ENCODE results near the gene CHST13. TPM values are rescaled to one million over a fixed set of nuclear protein-coding genes. Genes with fewer than 3 reads are reported as not detected.

The CHST13 gene
- polyA plus RNA-seq, 4 donors = 0.34 to 5.6 (median 2.8) TPM

DNA sequence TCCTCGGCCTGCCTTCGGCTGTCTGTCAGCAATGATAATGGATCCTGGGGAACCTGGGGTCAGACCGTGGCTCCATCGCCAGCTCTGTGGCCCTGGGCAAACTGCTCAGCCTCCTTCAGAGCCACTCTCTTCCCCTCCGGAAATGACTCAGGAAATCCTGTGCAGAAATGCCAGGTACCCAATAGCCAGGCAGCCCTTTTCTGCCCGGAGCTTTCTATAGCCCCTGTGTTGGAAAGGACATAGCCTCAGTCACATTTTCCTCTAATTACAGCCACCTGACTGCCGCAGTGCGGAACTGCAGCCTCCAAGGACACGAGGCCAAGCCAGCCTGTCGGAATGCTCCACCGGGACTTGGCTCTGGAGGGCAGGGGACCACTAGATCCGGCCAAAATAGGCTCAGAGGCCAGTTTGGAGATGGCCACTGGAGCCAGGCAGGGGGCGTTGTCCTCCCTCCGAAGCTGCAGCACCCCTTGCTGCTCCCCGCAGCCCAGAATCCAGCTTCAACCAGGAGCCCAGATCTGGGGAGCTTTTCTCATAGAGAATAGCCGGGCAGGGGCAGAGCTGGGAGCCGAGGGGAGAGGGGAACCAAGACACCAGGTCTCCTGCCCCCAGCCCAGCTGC is 36.7 kb upstream of the CHST13 start:
- DNase-seq (ENCODE audit: low read depth in 4 of 4, low spot score in 3 of 4) = no peak

DNA sequence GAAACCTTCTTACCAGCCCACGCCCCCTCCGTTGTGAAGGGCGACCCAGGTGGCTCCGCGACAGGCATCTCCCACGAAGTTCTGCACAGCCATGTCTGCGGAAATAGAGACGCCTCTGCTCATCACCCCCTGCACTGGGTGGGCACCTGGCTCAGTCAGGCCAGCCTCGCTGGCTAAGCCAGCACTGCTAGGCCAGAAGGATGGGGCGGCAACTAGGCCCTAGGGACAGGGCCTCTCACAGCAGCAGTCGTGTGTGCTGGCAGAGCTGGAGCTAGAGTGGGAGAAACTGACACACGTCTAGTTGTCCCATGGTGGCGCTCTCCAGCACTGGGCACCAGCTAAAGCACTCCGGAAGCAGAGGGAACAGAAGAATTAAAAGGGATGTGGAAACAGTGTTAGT is 35.8 kb upstream of the CHST13 start:
- no peak for DNase-seq (ENCODE audit: low read depth in 4 of 4, low spot score in 3 of 4)

DNA sequence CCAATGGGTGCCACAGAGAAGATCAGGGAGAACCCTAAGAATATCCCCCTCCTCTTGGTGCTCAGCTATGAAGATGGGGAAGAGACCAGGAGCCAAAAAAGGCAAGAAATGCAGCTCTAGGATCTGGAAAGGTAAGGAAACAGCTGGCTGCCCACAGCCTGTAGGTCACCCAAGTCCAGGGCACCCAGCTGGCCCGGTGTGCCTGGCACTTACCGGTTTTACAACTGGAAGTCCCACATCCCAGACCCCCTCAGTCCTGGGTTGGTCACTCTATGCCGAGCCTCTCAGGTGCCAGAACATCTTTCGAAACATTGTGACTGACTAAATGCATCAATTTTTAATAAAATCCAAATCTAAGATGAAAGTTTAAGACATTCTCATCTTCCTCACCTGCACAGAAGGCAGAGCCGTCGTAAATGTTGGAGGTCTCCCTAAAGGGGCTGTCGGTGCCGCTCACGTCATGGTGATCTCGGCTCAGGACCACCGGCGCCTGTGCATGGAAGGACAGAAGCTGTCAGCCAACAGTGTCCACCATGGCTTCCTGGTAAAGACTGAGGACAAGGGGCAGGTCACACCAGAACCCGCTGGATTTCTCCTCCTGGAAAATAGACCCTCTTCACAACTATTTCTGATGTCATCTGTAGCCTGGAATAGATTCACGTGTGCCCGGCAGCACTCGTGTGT is 34.9 kb upstream of the CHST13 start:
- DNase-seq (ENCODE audit: low read depth in 4 of 4, low spot score in 3 of 4) = no peak

- DNase-seq (ENCODE audit: low read depth in 4 of 4, low spot score in 3 of 4) = no peak
Observed at GRCh38 chr3:126490619-126491018, 33.3 kb upstream of the CHST13 start.

GRCh38 chr3:126491221-126492013 is 32.5 kb upstream of the CHST13 start:
- no peak for DNase-seq (ENCODE audit: low read depth in 4 of 4, low spot score in 3 of 4)

DNA sequence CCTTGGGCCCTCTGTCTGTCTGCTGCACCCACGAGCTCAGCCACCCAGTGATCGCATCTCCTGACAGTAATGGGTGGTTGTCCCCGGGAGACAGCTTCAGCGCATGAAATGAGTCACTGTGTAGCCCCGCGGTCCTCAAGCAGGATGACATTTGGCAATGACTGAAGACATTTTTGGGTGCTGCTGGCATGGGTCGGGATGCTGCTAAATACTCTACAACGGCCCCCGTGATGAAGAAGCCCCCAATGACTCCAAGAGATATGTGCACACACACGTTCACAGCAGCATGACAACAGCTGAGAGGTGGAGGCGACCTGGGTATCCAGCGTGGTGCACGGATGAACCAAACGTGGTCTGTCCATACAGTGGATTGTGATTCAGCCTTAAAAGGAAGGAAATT is 30.9 kb upstream of the CHST13 start:
- DNase-seq (ENCODE audit: low read depth in 4 of 4, low spot score in 3 of 4) = no peak

DNA sequence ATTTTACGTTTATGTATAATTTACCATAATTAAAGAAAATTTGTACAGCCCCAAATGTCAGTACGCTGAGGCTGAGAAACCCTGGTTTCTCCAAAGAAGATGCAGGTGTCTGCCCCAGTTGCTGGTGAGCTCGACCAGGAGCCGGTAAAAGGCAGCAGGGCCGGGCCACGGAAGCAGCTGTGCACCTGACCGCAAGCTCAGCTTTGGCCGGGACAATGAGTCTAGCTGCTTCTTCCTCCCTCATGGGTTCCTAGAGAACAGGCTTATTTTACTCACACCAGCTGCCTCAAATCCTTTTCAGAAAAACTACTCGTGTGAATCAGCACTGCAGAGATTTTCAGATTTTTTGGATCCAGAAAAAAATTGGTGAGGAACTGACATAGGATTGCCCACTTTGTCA is 30.2 kb upstream of the CHST13 start:
- DNase-seq (ENCODE audit: low read depth in 4 of 4, low spot score in 3 of 4) = no peak

DNA sequence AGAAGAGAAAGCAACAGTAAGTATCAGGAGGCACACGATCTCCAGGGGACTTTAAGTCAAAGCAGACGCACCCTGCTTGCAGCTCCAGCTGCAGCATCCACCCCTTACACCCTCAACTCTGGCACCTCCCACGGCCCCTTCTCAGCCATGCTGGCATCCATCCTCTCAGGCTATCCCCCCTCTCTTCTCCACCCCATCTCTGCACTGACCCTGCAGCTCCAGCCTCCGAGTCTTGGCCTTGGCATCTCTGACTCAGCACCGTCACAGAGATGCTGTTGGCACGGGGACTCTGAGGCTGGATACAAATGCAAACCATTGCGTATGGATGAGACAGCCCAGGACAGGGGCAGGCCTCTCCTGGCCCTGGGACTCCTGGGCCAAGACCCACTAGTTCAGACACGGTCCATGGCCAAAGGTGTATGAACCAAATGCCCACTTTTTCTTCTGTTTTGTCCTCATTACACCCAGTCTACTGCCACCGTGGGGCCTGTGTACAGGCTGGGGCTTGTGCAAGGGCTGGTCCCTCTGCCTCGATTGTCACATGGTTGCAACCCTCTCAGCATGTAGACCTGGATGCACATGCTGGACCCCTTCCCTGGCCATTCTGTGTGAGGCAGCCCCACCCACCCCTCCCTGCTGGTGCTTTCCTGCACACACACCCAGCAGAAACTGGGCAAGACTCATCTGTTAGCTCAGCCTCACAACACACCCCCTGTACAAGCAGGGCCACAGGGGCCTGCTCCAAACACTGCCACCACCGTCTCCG is 29.6 kb upstream of the CHST13 start:
- no peak for DNase-seq (ENCODE audit: low read depth in 4 of 4, low spot score in 3 of 4)

DNA sequence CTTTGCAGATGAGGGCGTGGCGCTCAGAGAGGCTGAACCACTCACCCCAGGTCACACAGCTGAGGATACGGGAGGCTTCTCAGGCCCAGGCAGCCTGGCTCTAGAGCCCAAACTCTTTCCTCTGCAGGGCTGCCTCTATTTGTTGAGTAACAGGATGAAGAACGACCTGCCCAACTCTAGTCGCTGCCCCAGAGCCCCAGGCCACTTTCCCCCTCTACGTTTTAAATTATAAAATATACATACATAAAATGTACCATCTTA is 29.1 kb upstream of the CHST13 start:
- DNase-seq (ENCODE audit: low read depth in 4 of 4, low spot score in 3 of 4) = no peak

GRCh38 chr3:126495786-126496185 is 28.2 kb upstream of the CHST13 start:
- no peak for DNase-seq (ENCODE audit: low read depth in 4 of 4, low spot score in 3 of 4)

- DNase-seq (ENCODE audit: low read depth in 4 of 4, low spot score in 3 of 4) = no peak
Observed at GRCh38 chr3:126496894-126497850, 26.8 kb upstream of the CHST13 start.

GRCh38 chr3:126497956-126498355 is 26.0 kb upstream of the CHST13 start:
- DNase-seq (ENCODE audit: low read depth in 4 of 4, low spot score in 3 of 4) = no peak

GRCh38 chr3:126498461-126498860 is 25.5 kb upstream of the CHST13 start:
- no peak for DNase-seq (ENCODE audit: low read depth in 4 of 4, low spot score in 3 of 4)

DNA sequence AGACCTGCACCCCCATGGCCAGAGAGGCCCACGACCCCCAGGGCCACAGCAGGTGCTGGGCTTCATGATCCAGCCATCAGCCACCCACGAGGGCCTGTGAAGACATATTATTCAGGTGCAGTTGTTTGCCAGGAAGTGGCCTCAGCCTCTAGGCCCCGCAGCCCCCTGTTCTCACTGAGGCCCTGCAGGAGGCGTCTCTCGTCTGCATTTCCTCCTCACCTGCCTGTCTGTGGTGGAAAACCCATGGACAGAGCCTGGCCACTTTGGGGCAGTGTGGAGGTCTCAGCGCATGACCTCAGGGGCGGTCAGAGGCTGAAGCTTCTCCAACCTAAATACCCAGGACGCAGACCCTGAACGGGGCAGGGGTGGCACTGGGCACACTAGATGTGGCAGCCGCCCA is 25.0 kb upstream of the CHST13 start:
- DNase-seq (ENCODE audit: low read depth in 4 of 4, low spot score in 3 of 4) = no peak

DNA sequence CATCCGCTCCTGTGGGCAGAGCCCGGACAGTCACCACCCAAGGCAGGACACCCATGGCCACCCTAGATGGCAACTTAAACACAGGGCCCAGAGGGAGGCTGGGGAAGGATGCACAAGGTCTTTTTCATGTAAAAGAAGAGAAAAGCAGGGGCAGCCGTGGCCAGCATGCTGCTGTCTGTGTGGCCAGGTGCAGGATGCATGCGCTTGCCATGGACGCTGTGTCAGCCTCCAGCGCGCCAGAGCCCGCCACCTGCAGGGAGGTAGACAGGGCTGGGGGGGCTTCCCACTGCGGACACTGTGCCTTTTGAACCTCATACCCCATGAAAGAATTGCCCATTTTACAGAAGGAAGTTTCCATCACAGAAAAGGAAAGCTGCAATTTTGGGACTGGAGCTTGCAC is 24.6 kb upstream of the CHST13 start:
- DNase-seq (ENCODE audit: low read depth in 4 of 4, low spot score in 3 of 4) = no peak

- no peak for DNase-seq (ENCODE audit: low read depth in 4 of 4, low spot score in 3 of 4)
Observed at GRCh38 chr3:126500016-126500415, 23.9 kb upstream of the CHST13 start.

GRCh38 chr3:126501054-126501453 is 22.9 kb upstream of the CHST13 start:
- no peak for DNase-seq (ENCODE audit: low read depth in 4 of 4, low spot score in 3 of 4)

DNA sequence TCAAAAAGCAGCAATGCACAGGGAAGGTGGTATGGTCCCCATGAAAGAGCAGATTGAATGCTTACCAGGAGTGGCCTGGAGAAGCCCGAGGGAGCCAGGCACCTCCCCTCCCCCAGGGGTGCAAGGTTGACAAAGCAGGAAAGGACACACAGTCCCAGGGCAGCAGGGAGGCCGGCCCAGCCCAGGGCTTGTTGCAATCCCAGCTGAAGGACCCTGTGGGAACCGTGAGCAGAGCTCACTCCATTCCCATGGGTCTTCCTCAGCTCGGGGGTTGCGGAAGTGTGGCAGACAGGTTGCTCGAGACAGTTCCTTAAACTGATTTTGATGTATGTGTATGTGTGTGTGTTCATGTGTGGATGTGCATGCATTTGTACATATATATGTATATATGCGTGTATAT is 22.2 kb upstream of the CHST13 start:
- DNase-seq (ENCODE audit: low read depth in 4 of 4, low spot score in 3 of 4) = no peak

DNA sequence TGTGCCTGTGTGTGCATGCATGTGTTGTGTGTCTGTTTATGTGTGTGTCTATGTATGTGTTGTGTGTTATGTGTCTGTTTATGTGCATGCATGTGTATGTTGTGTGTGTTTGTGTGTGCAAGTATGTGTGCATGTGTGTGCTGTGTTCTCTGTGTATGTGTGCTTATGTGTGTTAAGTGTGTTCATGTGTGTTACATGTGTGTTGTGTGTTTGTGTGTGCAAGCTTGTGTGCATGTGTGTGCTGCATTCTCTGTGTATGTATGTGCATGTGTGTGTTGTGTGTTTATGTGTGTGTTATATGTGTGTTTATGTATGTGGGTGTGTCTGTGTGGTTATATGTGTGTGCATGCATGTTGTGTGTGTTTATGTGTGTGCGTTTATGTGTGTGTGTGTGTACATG is 21.3 kb upstream of the CHST13 start:
- no peak for DNase-seq (ENCODE audit: low read depth in 4 of 4, low spot score in 3 of 4)

- no peak for DNase-seq (ENCODE audit: low read depth in 4 of 4, low spot score in 3 of 4)
Observed at GRCh38 chr3:126503701-126504100, 20.3 kb upstream of the CHST13 start.
